AG09309 (cell line): ENCODE results near the gene ERN2.

Source experiments
- DNase-seq: peaks from one replicate; pipeline ENCODE4 v3.0.0-alpha.2; 2010; ENCODE audit warnings: low read depth
- H3K4me3 ChIP-seq: 2 replicates; pipeline ENCODE4 v1.5.1; 2011; ENCODE audit warnings: mild to moderate bottlenecking, low read depth, low read length, moderate library complexity; ENCODE audit not compliant: control insufficient read depth
- TF ChIP-seq, protein P1 (sequence below): IDR thresholded peaks from 2 replicates; pipeline ENCODE4 v1.5.1; 2011; ENCODE audit warnings: mild to moderate bottlenecking, low read depth, low read length, inconsistent platforms; ENCODE audit not compliant: insufficient read depth, control insufficient read depth; ENCODE audit errors: missing control alignments

ERN2 gene

DNA sequence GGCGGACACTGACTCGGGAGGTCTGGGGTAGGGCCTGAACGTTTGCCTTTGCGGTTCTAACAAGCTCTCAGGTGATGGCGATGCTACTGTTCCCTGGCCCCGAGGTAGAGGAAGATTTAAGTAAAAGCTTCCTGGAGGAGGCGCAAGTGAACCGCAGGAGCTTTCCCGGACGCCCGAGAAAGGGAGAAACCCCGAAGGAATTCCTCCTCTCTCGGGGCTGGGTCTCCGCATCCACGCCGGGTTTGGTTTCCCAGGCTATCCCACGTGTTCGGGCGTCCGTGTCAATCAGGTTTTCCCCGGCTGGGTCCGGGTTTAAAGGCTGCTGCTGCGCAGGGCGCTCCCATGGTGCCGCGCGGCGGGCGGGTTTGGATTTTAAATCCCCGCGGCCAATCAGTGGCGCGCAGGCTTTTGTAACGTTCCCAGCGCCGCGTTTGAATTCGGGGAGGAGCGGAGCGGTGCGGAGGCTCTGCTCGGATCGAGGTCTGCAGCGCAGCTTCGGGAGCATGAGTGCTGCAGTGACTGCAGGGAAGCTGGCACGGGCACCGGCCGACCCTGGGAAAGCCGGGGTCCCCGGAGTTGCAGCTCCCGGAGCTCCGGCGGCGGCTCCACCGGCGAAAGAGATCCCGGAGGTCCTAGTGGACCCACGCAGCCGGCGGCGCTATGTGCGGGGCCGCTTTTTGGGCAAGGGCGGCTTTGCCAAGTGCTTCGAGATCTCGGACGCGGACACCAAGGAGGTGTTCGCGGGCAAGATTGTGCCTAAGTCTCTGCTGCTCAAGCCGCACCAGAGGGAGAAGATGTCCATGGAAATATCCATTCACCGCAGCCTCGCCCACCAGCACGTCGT lies 34.4 kb downstream of the ERN2 start, which contains the start of gene PLK1:
Gene PLK1 (plus strand): TSS at position 460 of the 844 bp plus-strand sequence. CDS start 44 bp downstream, at position 504.
- no peak for DNase-seq
- peak within 1 kb of the TSS; percentile 75 for H3K4me3 ChIP-seq
- TF ChIP-seq, protein P1, sequence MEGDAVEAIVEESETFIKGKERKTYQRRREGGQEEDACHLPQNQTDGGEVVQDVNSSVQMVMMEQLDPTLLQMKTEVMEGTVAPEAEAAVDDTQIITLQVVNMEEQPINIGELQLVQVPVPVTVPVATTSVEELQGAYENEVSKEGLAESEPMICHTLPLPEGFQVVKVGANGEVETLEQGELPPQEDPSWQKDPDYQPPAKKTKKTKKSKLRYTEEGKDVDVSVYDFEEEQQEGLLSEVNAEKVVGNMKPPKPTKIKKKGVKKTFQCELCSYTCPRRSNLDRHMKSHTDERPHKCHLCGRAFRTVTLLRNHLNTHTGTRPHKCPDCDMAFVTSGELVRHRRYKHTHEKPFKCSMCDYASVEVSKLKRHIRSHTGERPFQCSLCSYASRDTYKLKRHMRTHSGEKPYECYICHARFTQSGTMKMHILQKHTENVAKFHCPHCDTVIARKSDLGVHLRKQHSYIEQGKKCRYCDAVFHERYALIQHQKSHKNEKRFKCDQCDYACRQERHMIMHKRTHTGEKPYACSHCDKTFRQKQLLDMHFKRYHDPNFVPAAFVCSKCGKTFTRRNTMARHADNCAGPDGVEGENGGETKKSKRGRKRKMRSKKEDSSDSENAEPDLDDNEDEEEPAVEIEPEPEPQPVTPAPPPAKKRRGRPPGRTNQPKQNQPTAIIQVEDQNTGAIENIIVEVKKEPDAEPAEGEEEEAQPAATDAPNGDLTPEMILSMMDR = peak; percentile 52

DNA sequence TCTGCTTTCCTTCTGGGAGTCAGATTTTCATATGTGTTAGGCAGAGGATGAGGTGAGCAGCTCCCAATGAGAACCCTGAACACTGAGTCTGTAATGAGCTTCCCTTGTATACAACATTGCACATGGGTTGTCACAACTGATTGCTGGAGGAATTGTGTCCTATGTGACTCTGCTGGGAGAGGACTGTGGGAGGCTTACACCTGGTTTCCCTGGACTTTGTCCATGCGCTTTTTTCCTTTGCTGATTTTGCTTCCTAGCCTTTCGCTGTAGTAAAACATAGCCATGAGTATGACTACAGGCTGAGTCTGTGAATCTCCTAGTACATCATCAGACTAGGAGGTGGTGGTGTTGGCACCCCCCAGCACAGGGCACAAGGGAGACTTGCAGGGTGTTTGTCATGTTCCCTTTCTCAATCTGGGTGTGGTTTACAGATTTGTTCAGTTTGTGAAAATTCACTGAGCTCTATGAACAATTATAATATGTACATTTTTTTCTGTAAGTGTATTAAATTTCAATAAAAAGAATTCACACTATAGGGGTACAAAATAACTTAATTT lies 36.0 kb downstream of the ERN2 start:
- TF ChIP-seq, protein P1 = no peak
- no peak overlapping the region for H3K4me3 ChIP-seq
- no peak for DNase-seq

DNA sequence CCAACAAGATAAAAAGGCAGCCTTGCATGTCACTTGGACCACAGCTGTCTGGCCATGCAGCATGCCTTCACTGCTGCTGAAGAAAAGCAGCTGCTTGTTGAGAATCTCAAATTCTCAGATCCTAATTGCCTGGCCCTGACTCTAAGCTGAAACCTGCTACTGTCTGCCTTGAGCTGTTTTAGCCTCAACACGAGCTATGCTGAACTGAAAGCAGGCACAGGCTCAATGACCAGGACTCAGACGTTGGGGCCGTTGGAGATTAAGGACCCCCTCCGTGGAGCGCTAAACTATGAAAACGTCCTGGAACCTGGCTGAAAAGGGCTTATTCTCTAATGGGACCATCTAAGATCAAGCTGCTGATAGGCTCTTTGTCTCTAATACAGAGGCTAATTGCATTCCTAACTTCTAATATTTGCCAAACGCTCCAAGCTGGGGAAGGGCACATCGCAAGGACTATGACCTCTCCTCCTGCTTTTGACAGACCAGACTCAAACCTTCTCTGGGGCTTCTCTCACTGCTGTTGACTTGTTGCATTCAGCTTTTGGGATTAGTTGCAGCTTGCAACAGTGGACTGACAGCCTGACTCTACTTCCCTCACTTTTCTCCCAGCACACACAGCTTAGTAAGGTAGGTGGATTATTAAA lies 38.9 kb downstream of the ERN2 start:
- H3K4me3 ChIP-seq = no peak overlapping the region
- TF ChIP-seq, protein P1 = no peak
- DNase-seq = no peak

DNA sequence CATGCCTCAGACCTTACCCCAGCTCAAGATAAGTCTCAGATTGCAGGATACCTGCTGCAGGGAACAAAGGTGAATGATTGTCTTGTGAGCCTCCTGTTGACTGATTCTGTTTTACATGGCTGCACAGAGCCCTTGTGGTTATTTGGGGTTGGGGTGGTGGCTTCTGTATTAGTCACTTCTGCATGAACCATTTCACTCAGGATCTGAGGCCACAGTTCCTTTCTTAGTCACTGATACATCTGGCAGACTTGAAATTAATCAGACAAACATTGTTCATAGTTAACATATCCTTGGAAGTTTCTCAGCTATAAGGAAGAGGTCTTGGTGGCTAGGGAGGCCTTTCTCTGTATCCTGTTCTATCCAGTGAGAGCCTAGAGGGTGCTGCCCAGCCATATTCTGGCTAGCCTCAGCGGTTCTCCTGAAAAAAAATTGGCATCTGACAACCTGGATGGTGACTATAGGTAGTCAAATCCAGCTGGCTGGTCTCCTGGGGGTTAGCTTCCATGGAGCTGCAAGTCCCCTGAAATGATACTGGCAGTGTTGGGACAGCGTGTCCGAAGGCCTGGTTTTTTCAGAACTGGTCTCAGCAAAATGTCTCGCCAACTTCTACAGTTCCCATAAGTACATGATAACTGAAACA lies 42.8 kb downstream of the ERN2 start:
- peak; percentile 50 for DNase-seq
- TF ChIP-seq, protein P1 = no peak
- no peak overlapping the region for H3K4me3 ChIP-seq

DNA sequence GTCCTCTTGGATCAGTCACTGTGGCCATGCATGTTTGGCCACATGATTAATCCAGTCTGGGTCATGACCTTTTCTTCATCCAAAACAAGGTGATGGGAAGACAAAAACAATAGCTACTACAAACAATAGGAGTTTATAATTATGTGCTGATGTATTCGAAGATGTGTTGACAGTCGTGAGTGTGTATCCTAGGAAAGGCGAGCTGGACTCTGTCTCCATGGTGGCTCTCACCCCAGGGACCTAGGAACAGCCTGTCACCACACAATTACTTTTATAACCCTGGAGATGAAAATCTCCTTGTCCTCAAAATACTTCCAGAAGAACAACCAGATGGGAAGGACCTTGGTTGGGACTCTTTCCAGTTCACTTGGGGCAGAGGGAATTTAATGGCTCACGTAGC lies 44.1 kb downstream of the ERN2 start:
- DNase-seq = no peak
- TF ChIP-seq, protein P1 = no peak
- no peak overlapping the region for H3K4me3 ChIP-seq

DNA sequence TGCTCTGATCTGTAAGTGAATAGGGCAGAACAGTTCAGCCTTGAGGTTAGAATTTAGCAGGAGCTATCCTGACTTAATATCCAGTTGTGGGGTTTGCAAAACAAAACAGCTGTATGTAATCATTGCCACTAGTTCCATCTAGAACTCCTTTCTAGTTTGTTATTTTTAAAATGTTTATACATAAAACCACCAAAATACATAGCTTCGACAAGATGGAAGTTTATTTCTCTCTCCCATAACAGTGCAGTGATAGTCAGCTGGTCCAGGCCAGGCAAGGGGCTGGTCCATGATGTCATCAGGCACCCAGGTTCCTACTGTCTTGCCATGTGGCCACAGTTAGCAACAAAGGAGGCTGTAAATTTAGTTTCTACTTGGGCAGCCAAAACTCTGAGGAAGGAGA lies 44.8 kb downstream of the ERN2 start:
- TF ChIP-seq, protein P1 = no peak
- DNase-seq = no peak
- no peak overlapping the region for H3K4me3 ChIP-seq
